Uterus (tissue), 4 donors: ENCODE data around the gene ABHD8. TPM values are rescaled to one million over a fixed set of nuclear protein-coding genes. Genes with fewer than 3 reads are reported as not detected.
"Not testable (repeated sequence)": the region's sequence is repeated elsewhere in the genome, so short reads cannot be mapped to it uniquely, and the experiment has no call there.

ENCODE experiments used
- DNase-seq, 2 donors: peaks; one replicate each; pipeline ENCODE4 v3.0.0-alpha.2; 2019 to 2020
- H3K27ac ChIP-seq, 2 donors: fragments of 200-600 bp; sonication (generic); 1 replicate in 1 of 2; 2 replicates in 1 of 2; pipeline ENCODE4 v1.5.1; 2016 to 2018
- H3K27me3 ChIP-seq, 2 donors: fragments of 200-600 bp; sonication (generic); one replicate each; pipeline ENCODE4 v1.5.1; 2018 to 2019; ENCODE audit warnings: control low read depth in 1 of 2
- H3K36me3 ChIP-seq, 2 donors: fragments of 200-600 bp; sonication (generic); one replicate each; pipeline ENCODE4 v1.5.1; 2019; ENCODE audit warnings: control low read depth in 1 of 2
- H3K4me1 ChIP-seq, 2 donors: fragments of 200-600 bp; sonication (generic); one replicate each; pipeline ENCODE4 v1.5.1; 2018 to 2019; ENCODE audit warnings: control low read depth in 1 of 2
- H3K4me3 ChIP-seq, 2 donors: fragments of 200-600 bp; sonication (generic); 1 replicate in 1 of 2; 2 replicates in 1 of 2; pipeline ENCODE4 v1.5.1; 2018 to 2019; ENCODE audit warnings: mild to moderate bottlenecking in 1 of 2
- H3K9me3 ChIP-seq, 2 donors: fragments of 200-600 bp; sonication (generic); one replicate each; pipeline ENCODE4 v1.5.1; 2019; ENCODE audit warnings: control low read depth in 1 of 2
- CTCF ChIP-seq, 4 experiments: fragments of 200-600 bp in 2 of 4; fragments of 450-650 bp in 2 of 4; sonication (generic) in 2 of 4; IDR thresholded peaks; one replicate each; pipeline ENCODE4 v1.5.1; 2016 to 2019; ENCODE audit warnings: antibody characterized with exemption in 4 of 4, mild to moderate bottlenecking in 2 of 4, moderate library complexity in 1 of 4
- POLR2A ChIP-seq, 2 donors: fragments of 450-650 bp; IDR thresholded peaks; one replicate each; pipeline ENCODE4 v1.6.1; 2016; ENCODE audit warnings: antibody characterized with exemption in 2 of 2, mild to moderate bottlenecking in 1 of 2, moderate library complexity in 1 of 2
- intact Hi-C: fragments of 100-400 bp; cut with DNase I; formaldehyde crosslinking; loops from one replicate; pipeline ENCODE4 v1.15.1; 2023; ENCODE audit warnings: low total_unique reads
- total RNA-seq, 4 donors: library from RNA; depleted of rRNA in 3 of 4; stranded (reverse); fragments of >200 nt in 3 of 4; gene quantifications; one replicate each; pipeline versions ENCODE4 v1.1.0 to v1.2.4, GENCODE V29; 2014 to 2023
- donor health status: DM: yes; HTN: yes; CAD: no.

The ABHD8 gene
- total RNA-seq, 4 donors from 2014 or later: 9.0 to 115 (median 19.2) TPM

DNA sequence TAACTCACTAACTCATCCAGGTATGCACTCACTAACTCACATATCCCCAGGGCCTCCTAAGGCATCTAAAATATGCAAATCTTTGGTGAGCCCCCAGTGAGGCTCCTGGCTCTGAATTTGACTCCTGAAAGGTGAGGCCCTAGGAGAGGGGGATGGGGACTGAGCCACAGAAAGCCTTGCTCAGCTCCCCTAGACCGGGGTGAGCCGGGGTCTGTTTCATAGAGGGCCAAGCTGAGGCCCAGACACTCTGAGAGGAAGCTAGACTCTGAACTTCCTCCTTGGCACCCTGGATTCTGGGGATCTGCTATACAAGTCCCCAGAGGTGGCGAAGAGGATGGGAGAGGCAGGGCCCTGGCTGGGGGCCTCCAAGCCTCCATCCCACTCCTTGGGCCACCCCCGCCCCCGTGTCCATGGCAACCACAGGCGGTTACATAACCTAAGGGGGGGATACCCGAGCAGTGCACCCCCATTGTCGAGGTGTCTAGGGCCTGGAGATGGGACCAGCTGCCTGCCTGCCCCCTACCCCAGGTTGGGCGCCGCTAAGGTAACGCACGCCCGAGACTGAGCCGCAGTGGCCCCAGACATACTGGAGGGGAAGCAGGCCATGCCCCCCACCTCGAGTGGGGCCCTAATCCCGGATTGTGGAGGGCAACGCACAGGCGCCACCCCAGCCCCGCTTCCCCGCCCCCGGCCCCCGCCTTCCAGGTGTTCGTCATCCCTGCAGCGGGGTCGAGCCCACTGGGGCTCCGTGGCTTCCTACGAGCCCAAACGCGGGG lies 646 bp downstream of the ABHD8 start:
- Histone ChIP-seq H3K9me3 (no peaks in the 10 kb centered on the region), H3K36me3 (no peaks in the 10 kb centered on the region), H3K4me1 (peaks cover 0 to 20% of the 10 kb centered on the region in 2 donors), H3K27me3 (no peaks in the 10 kb centered on the region), H3K4me3 (peak overlapping the region; percentile 63 to 81), H3K27ac (peak overlapping the region; percentile 72 to 88)
- no peak for TF ChIP-seq POLR2A (IDR thresholded peaks at IDR 0.05)
- no peak for TF ChIP-seq CTCF (IDR thresholded peaks at IDR 0.05)
- peak; percentile 42 to 51 for DNase-seq
- intact Hi-C loops: no loop called here

DNA sequence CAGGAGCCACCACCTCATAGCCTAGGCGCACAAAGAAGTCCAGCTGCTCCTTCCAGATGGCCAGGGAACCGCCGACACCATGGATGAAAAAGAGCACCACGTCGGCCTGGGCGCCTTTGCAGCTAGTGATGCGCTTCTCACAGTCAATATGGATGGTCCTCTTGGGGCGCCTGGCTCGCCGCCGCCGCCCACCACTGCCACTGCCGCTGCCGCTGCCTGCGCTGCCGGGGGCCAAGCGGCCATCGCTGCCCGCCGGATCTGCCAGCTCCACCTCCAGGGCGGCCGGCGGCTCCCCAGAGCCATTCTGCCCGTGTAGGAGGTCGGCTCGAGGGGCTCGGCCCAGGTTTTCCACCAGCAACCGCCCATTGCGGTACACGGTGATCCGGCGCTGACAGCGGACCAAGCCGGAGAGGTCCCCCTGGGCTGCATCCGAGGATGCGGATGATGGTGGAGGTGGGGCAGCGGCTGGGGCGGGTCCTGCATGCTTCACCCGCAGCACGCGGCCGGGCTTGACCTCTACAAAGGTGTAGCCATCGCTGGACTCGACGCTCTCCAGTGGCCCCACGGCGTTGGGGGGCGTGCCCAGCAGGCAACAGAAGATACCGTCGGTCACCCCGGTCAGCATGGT lies 2.1 kb downstream of the ABHD8 start:
- Histone ChIP-seq H3K27ac (no peak overlapping the region), H3K9me3 (no peaks in the 10 kb centered on the region), H3K4me3 (no peak overlapping the region), H3K36me3 (no peaks in the 10 kb centered on the region), H3K27me3 (no peaks in the 10 kb centered on the region), H3K4me1 (peaks cover 0 to 14% of the 10 kb centered on the region in 2 donors)
- TF ChIP-seq POLR2A (IDR thresholded peaks at IDR 0.05): no peak
- TF ChIP-seq CTCF (IDR thresholded peaks at IDR 0.05): no peak
- DNase-seq: no peak
- intact Hi-C loops: no loop called here

DNA sequence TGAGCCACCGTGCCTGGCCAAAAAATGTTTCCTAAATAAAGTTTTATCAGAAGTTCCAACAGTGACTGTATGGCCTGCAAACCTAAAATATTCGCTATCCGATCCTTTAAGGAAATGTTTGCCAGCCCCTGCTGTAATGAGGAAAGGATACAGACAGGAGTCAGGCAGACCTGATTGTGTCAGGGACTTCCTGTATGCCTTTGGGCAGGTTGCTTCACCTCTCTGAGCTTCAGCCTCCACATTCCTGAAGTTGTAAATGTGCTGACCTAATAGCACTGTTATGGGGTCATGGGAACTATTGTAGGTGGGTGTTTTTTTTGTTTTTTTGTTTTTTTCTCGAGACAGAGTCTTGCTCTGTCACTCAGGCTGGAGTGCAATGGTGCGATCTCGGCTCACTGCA lies 6.2 kb downstream of the ABHD8 start:
- Histone ChIP-seq H3K4me1 (no peaks in the 10 kb centered on the region), H3K27ac (no peak overlapping the region), H3K36me3 (no peaks in the 10 kb centered on the region), H3K27me3 (no peaks in the 10 kb centered on the region), H3K4me3 (no peak overlapping the region), H3K9me3 (no peaks in the 10 kb centered on the region)
- intact Hi-C loops: no loop called here
- DNase-seq: no peak
- TF ChIP-seq CTCF (IDR thresholded peaks at IDR 0.05): no peak
- no peak for TF ChIP-seq POLR2A (IDR thresholded peaks at IDR 0.05)

DNA sequence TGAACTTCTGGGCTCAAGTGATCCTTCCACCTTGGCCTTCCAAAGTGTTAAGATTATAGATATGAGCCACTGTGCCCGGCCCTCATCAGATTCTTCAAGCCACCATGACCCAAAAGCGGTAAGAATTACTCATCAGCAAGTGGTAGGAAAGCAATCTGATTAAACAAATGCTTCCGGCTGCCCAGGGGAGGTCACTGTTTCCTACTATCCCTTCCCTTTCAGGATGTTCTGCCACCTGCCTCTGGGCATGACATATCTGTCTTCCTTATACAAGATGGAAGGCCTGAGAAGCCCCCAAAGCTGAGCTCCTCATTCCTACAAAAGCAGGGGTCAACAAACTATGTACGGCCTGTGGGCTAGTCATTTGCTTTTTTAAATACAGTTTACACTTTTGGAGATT lies 7.0 kb downstream of the ABHD8 start:
- Histone ChIP-seq H3K27ac (no peak overlapping the region), H3K4me1 (no peaks in the 10 kb centered on the region), H3K36me3 (no peaks in the 10 kb centered on the region), H3K9me3 (no peaks in the 10 kb centered on the region), H3K4me3 (no peak overlapping the region), H3K27me3 (no peaks in the 10 kb centered on the region)
- no peak for DNase-seq
- TF ChIP-seq CTCF (IDR thresholded peaks at IDR 0.05): no peak
- TF ChIP-seq POLR2A (IDR thresholded peaks at IDR 0.05): no peak
- intact Hi-C loops: no loop called here

- H3K27ac ChIP-seq, DNase-seq, intact Hi-C loops: not testable (repeated sequence)
Observed at GRCh38 chr19:17295551-17295950, 7.7 kb downstream of the ABHD8 start.

More at GRCh38 chr19:17295551-17295950, 7.7 kb downstream of the ABHD8 start:
- H3K27me3 ChIP-seq, H3K36me3 ChIP-seq, H3K4me3 ChIP-seq, H3K9me3 ChIP-seq, H3K4me1 ChIP-seq: not testable (repeated sequence)
